GM12878 (cell line): ENCODE data around the gene LRP5. TPM values are rescaled to one million over a fixed set of nuclear protein-coding genes. Genes with fewer than 3 reads are reported as not detected.

Experiments used
- ATAC-seq: fragments of 200-7000 bp; cut with Tn5 transposase; 3 replicates; pipeline ENCODE4 v1.9.1; 2020; ENCODE audit warnings: mild to moderate bottlenecking, moderate library complexity
- BruUV-seq: library from RNA; stranded (reverse); fragments of 400-500 nt; replicated peaks from 2 replicates; lab custom pipeline; 2021; lab: Mats Ljungman, UMichigan
- CTCF ChIA-PET: fragments of 300-600 bp; sonication (Branson Sonifier 250); formaldehyde crosslinking; extraction: SDS; loops from one replicate; lab custom pipeline; 2021; ENCODE audit warnings: inconsistent platforms; lab: Yijun Ruan, JAX
- POLR2A ChIA-PET: fragments of 350-600 bp; formaldehyde crosslinking; extraction: SDS; loops from one replicate; lab custom pipeline; 2021; ENCODE audit warnings: inconsistent platforms; lab: Charles Lee
- RAD21 ChIA-PET: fragments of 300-600 bp; sonication (Branson Sonifier 250); formaldehyde crosslinking; loops from one replicate; lab custom pipeline; 2023; ENCODE audit warnings: antibody characterized with exemption; ENCODE audit not compliant: unreplicated experiment; lab: Charles Lee
- SMC1A ChIA-PET: fragments of 300-600 bp; sonication (Branson Sonifier 250); formaldehyde crosslinking; loops from one replicate; lab custom pipeline; 2023; ENCODE audit not compliant: unreplicated experiment, uncharacterized antibody; lab: Charles Lee
- DNase-seq: peaks from one replicate; pipeline ENCODE4 v3.0.0-alpha.2; 2011; ENCODE audit warnings: low read depth, low spot score
- FAIRE-seq: peaks from 3 replicates; lab custom pipeline; 2011; peaks lifted over from hg19 to GRCh38; lab: Jason Lieb, UNC
- H2AFZ ChIP-seq: 2 replicates; pipeline ENCODE4 v1.6.0; 2011; ENCODE audit warnings: low read depth, low read length, control low read depth; ENCODE audit not compliant: control insufficient read depth
- H3K27ac ChIP-seq: 2 replicates; pipeline ENCODE4 v1.5.1; 2011; ENCODE audit warnings: control low read depth; ENCODE audit not compliant: control insufficient read depth, insufficient read depth
- H3K27me3 ChIP-seq, 2 experiments: replicated peaks in 1 of 2; 2 replicates each; pipeline versions ENCODE4 v1.6.0 to v1.6.1; 2011; ENCODE audit warnings: low read length in 1 of 2; ENCODE audit not compliant: control insufficient read depth in 2 of 2, insufficient read depth in 2 of 2
- H3K36me3 ChIP-seq, 2 experiments: 2 replicates each; pipeline ENCODE4 v1.5.1; 2011; ENCODE audit warnings: low read length in 1 of 2; ENCODE audit not compliant: control insufficient read depth in 2 of 2, insufficient read depth in 2 of 2
- H3K4me1 ChIP-seq: 2 replicates; pipeline ENCODE4 v1.6.1; 2011; ENCODE audit warnings: mild to moderate bottlenecking, low read length, moderate library complexity, mixed read lengths; ENCODE audit not compliant: control insufficient read depth, insufficient read depth
- H3K4me2 ChIP-seq: 2 replicates; pipeline ENCODE4 v1.6.0; 2011; ENCODE audit warnings: control low read depth; ENCODE audit not compliant: control insufficient read depth, insufficient read depth
- H3K4me3 ChIP-seq: fragments of 200-600 bp; sonication (generic); 2 replicates; pipeline ENCODE4 v1.5.1; 2016
- H3K79me2 ChIP-seq: 2 replicates; pipeline ENCODE4 v1.6.0; 2011; ENCODE audit warnings: low read length; ENCODE audit not compliant: control insufficient read depth, insufficient read depth
- H3K9ac ChIP-seq: 2 replicates; pipeline ENCODE4 v1.8.0; 2011; ENCODE audit warnings: low read length, control low read depth, mixed read lengths; ENCODE audit not compliant: control insufficient read depth, insufficient read depth
- H3K9me3 ChIP-seq: replicated peaks from 3 replicates; pipeline ENCODE4 v1.5.1; 2011; ENCODE audit warnings: mild to moderate bottlenecking, low read length; ENCODE audit not compliant: control insufficient read depth, insufficient read depth
- H4K20me1 ChIP-seq: 2 replicates; pipeline ENCODE4 v1.6.0; 2011; ENCODE audit not compliant: control insufficient read depth, insufficient read depth
- FOS ChIP-seq: IDR thresholded peaks from 3 replicates; pipeline ENCODE4 v1.6.1; 2011; ENCODE audit warnings: borderline replicate concordance; ENCODE audit not compliant: insufficient read length; ENCODE audit errors: extremely low read depth
- HDAC6 ChIP-seq: fragments of 200-600 bp; sonication (generic); IDR thresholded peaks from one replicate; pipeline ENCODE4 v1.8.0; 2017; ENCODE audit warnings: antibody characterized with exemption; ENCODE audit not compliant: unreplicated experiment
- IRF5 ChIP-seq: fragments of 450-650 bp; IDR thresholded peaks from 2 replicates; pipeline ENCODE4 v1.6.1; 2017; ENCODE audit warnings: borderline replicate concordance
- NR2C1 ChIP-seq: fragments of 450-650 bp; IDR thresholded peaks from 2 replicates; pipeline ENCODE4 v1.6.1; 2017; ENCODE audit warnings: antibody characterized with exemption, mild to moderate bottlenecking, moderate library complexity
- NRF1 ChIP-seq: conservative IDR thresholded peaks from 2 replicates; pipeline ENCODE4 v1.6.1; 2011; ENCODE audit warnings: mild to moderate bottlenecking, low read depth, low read length, improper control_type of control experiment
- RB1 ChIP-seq: fragments of 450-650 bp; formaldehyde crosslinking; IDR thresholded peaks from 2 replicates; pipeline ENCODE4 v1.6.1; 2017; ENCODE audit warnings: mild to moderate bottlenecking, borderline replicate concordance
- SKIL ChIP-seq: fragments of 450-650 bp; IDR thresholded peaks from 2 replicates; pipeline ENCODE4 v1.6.1; 2017; ENCODE audit warnings: mild to moderate bottlenecking, low read depth, inconsistent platforms; ENCODE audit not compliant: poor library complexity, severe bottlenecking
- SMARCA5 ChIP-seq: fragments of 450-650 bp; IDR thresholded peaks from 2 replicates; pipeline ENCODE4 v1.6.1; 2017; ENCODE audit warnings: mild to moderate bottlenecking
- SMC3 ChIP-seq: IDR thresholded peaks from 2 replicates; pipeline ENCODE4 v1.6.1; 2011; ENCODE audit warnings: low read length, improper control_type of control experiment, borderline replicate concordance
- SPI1 ChIP-seq: IDR thresholded peaks from 2 replicates; pipeline ENCODE4 v1.6.1; 2011; ENCODE audit warnings: low read depth, mild to moderate bottlenecking, low read length, moderate library complexity, borderline replicate concordance; ENCODE audit not compliant: insufficient read depth
- USF1 ChIP-seq: IDR thresholded peaks from 2 replicates; pipeline ENCODE4 v1.6.1; 2011; ENCODE audit warnings: borderline replicate concordance, low read depth, mild to moderate bottlenecking, moderate library complexity, mixed read lengths, low read length; ENCODE audit not compliant: insufficient read depth; ENCODE audit errors: extremely low read length
- ZBTB4 ChIP-seq: fragments of 450-650 bp; formaldehyde crosslinking; IDR thresholded peaks from 2 replicates; pipeline ENCODE4 v1.4.0; 2022; ENCODE audit warnings: mild to moderate bottlenecking, moderate library complexity
- ZNF384 ChIP-seq: IDR thresholded peaks from 2 replicates; pipeline ENCODE4 v1.6.1; 2012; ENCODE audit warnings: low read depth, mild to moderate bottlenecking, low read length, improper control_type of control experiment, borderline replicate concordance
- ZNF622 ChIP-seq: fragments of 450-650 bp; IDR thresholded peaks from 2 replicates; pipeline ENCODE4 v1.6.1; 2017; ENCODE audit warnings: mild to moderate bottlenecking, inconsistent platforms
- WGBS: methylation state at CpG from one replicate; pipeline ENCODE4 v1.1.6; 2016; ENCODE audit warnings: low lambda C conversion rate; ENCODE audit not compliant: insufficient replicate concordance, insufficient coverage; ENCODE audit errors: missing lambda C conversion rate; 5-methylcytosine and 5-hydroxymethylcytosine counted together
- in situ Hi-C: fragments of 300-500 bp; cut with MboI; formaldehyde crosslinking; loops from 9 replicates; pipeline ENCODE4 v1.14.3; 2018; ENCODE audit warnings: mixed read lengths
- intact Hi-C: fragments of 100-400 bp; cut with micrococcal nuclease; formaldehyde crosslinking; loops from one replicate; pipeline ENCODE4 v1.14.2; 2022; ENCODE audit not compliant: unreplicated experiment
- polyA plus RNA-seq, 11 experiments: library from polyadenylated mRNA; depleted of rRNA in 4 of 11; unstranded in 6 of 11; stranded (reverse) in 5 of 11; fragments of >200 nt; fragmentation: Nextera tagmentation in 4 of 11; fragmentation: Illumina TruSeq in 1 of 11; extraction: Ambion mirVana in 4 of 11; extraction: Trizol in 1 of 11; gene quantifications; 1 replicate in 1 of 11; 2 replicates in 10 of 11; pipeline versions ENCODE4 v1.2.1 to v1.2.3, GENCODE V29; 2011 to 2016; ENCODE audit warnings: inconsistent platforms in 2 of 11, missing spikeins in 2 of 11, low read depth in 1 of 11
- total RNA-seq, 4 experiments: library from RNA; depleted of rRNA in 3 of 4; stranded (reverse); fragments of >200 nt in 3 of 4; fragmentation: Illumina TruSeq in 1 of 4; extraction: Trizol in 1 of 4; gene quantifications; 2 replicates each; pipeline versions ENCODE4 v1.2.1 to v1.2.3, GENCODE V29; 2013 to 2021

The LRP5 gene
- total and polyA plus RNA-seq, 10 of the 15 experiments (the other 5 are each of a cell fraction or from before 2014, with no cell fraction given): 0.37 to 34.0 (median 6.6) TPM

- Histone ChIP-seq H3K9me3 (no peaks in the 10 kb centered on the region), H3K4me1 (peaks cover 32% of the 10 kb centered on the region), H3K4me2 (no peak overlapping the region), H3K4me3 (no peak overlapping the region), H2AFZ (no peak overlapping the region), H3K9ac (no peak overlapping the region), H3K27ac (peak overlapping the region; percentile 22; the same call in 1 of the 2 replicates), H3K27me3 (no peaks in the 10 kb centered on the region), H4K20me1 (no peaks in the 10 kb centered on the region), H3K79me2 (no peaks in the 10 kb centered on the region), H3K36me3 (peaks cover 0 to 4% of the 10 kb centered on the region in 2 experiments; a peak in 2 of 4 replicates)
- no TSS peak for BruUV-seq
- FAIRE-seq: no peak
- ATAC-seq: peak; percentile 19; the same call in 2 of the 3 replicates
- in situ Hi-C loops (loop anchor here (5.0 kb wide), 1 partner anchor 124 kb away; no protein-coding TSS in a partner anchor), intact Hi-C loops (loop anchor here (5.0 kb wide), 2 partner anchors 69 to 84 kb away; partner anchors contain the start of gene LRP5)
- SMC1A ChIA-PET: interaction anchor here (1.0 to 2.4 kb wide), 4 partner anchors 11 to 125 kb away, joined by 3 to 8 read pairs (median 4); no protein-coding TSS in a partner anchor
- DNase-seq: no peak
- POLR2A ChIA-PET: interaction anchor here (1.4 kb wide), 1 partner anchor 11 kb away, joined by 5 read pairs; no protein-coding TSS in a partner anchor
- CTCF ChIA-PET: interaction anchor here (0.8 to 5.0 kb wide), 5 partner anchors 11 to 171 kb away, joined by 3 to 62 read pairs (median 6); no protein-coding TSS in a partner anchor
- RAD21 ChIA-PET: interaction anchor here (1.4 to 5.1 kb wide), 3 partner anchors 68 to 123 kb away, joined by 4 to 21 read pairs (median 8); no protein-coding TSS in a partner anchor
- 69% methylated on average over 4 of the region's 4 CpGs for WGBS
- no peak for TF ChIP-seq NR2C1
- TF ChIP-seq SPI1: no peak
- no peak for TF ChIP-seq ZBTB4
- no peak for TF ChIP-seq SKIL
- TF ChIP-seq FOS: no peak
- no peak for TF ChIP-seq SMARCA5
- TF ChIP-seq NRF1: no peak
- TF ChIP-seq RB1: no peak
- TF ChIP-seq IRF5: no peak
- no peak for TF ChIP-seq ZNF384
- TF ChIP-seq USF1: no peak
- no peak for TF ChIP-seq HDAC6
- no peak for TF ChIP-seq ZNF622
- no peak for TF ChIP-seq SMC3
Measured at GRCh38 chr11:68381716-68382115, 69.3 kb downstream of the LRP5 start.
